Karpas-422 (cell line): Measurements from ENCODE around the gene PDHB. TPM values are rescaled to one million over a fixed set of nuclear protein-coding genes. Genes with fewer than 3 reads are reported as not detected.

ENCODE experiments used
- total RNA-seq: library from RNA; depleted of rRNA; stranded (reverse); fragments of >200 nt; shearing (Covaris generic); gene quantifications from 2 replicates; pipeline ENCODE4 v1.2.3, GENCODE V29; 2014; ENCODE audit warnings: low replicate concordance; rRNA removed

PDHB gene
- total RNA-seq, 1 experiment from 2014 or later = 61.6 TPM

Other genes with a start within 250 kb of the PDHB start
- gene DNASE1L3, start 222.9 kb downstream of the PDHB start, total RNA-seq = not detected in 2 replicates
- 11.8 and 12.2 TPM in 2 replicates for gene ABHD6, start 196.0 kb downstream of the PDHB start, total RNA-seq
- 7.5 and 7.6 TPM in 2 replicates for gene RPP14, start 127.6 kb downstream of the PDHB start, total RNA-seq
- gene HTD2, start 127.3 kb downstream of the PDHB start, total RNA-seq = 5.4 and 19.9 TPM in 2 replicates
- gene PXK, start 100.9 kb downstream of the PDHB start, total RNA-seq = 222 and 353 TPM in 2 replicates
- gene KCTD6, start 58.3 kb upstream of the PDHB start, total RNA-seq = 7.9 and 17.9 TPM in 2 replicates
- gene ACOX2, start 103.4 kb upstream of the PDHB start, total RNA-seq = not detected in 2 replicates
- not detected in 2 replicates for gene FAM107A, start 143.6 kb upstream of the PDHB start, total RNA-seq
- gene FAM3D, start 232.9 kb upstream of the PDHB start, total RNA-seq = not detected in 2 replicates